Upper lobe of left lung (tissue), 6 donors: ENCODE results near the gene LNX1. TPM values are rescaled to one million over a fixed set of nuclear protein-coding genes. Genes with fewer than 3 reads are reported as not detected.

Source experiments
- ATAC-seq, 2 donors: fragments of 200-7000 bp; cut with Tn5 transposase; one replicate each; pipeline ENCODE4 v1.9.1; 2022; ENCODE audit warnings: mild to moderate bottlenecking in 2 of 2, moderate library complexity in 2 of 2; ENCODE audit not compliant: low FRiP score in 2 of 2
- DNase-seq, 2 donors: peaks; one replicate each; pipeline ENCODE4 v3.0.0-alpha.2; 2019 to 2020
- H3K27ac ChIP-seq, 4 donors: fragments of 200-600 bp; sonication (generic); one replicate each; pipeline ENCODE4 v1.5.1; 2016 to 2019
- H3K27me3 ChIP-seq, 4 donors: fragments of 200-600 bp; sonication (generic); one replicate each; pipeline ENCODE4 v1.5.1; 2017 to 2019
- H3K36me3 ChIP-seq, 4 donors: fragments of 200-600 bp; sonication (generic); one replicate each; pipeline ENCODE4 v1.5.1; 2016 to 2019
- H3K4me1 ChIP-seq, 4 donors: fragments of 200-600 bp; sonication (generic); one replicate each; pipeline ENCODE4 v1.5.1; 2018 to 2019
- H3K4me3 ChIP-seq, 4 donors: fragments of 200-600 bp; sonication (generic); one replicate each; pipeline ENCODE4 v1.5.1; 2017 to 2019; ENCODE audit warnings: mild to moderate bottlenecking in 2 of 4, moderate library complexity in 1 of 4
- H3K9me3 ChIP-seq, 4 donors: fragments of 200-600 bp; sonication (generic); one replicate each; pipeline ENCODE4 v1.5.1; 2018 to 2019
- EP300 ChIP-seq, 4 donors: sonication (generic); formaldehyde crosslinking; IDR thresholded peaks; one replicate each; pipeline ENCODE4 v1.5.1; 2017; ENCODE audit warnings: antibody characterized with exemption in 4 of 4, control low read depth in 2 of 4
- POLR2A ChIP-seq, 4 donors: fragments of 450-650 bp; IDR thresholded peaks; one replicate each; pipeline ENCODE4 v1.5.1; 2016 to 2017; ENCODE audit warnings: antibody characterized with exemption in 4 of 4, mild to moderate bottlenecking in 2 of 4
- POLR2AphosphoS5 ChIP-seq, 2 donors: sonication (generic); formaldehyde crosslinking; IDR thresholded peaks; one replicate each; pipeline ENCODE4 v1.5.1; 2017; ENCODE audit warnings: antibody characterized with exemption in 2 of 2
- WGBS, 2 donors: methylation state at CpG; one replicate each; pipeline ENCODE4 v1.1.5; 2017 to 2018; 5-methylcytosine and 5-hydroxymethylcytosine counted together
- total RNA-seq, 6 donors: library from RNA; depleted of rRNA in 4 of 6; stranded (reverse); fragments of >200 nt in 4 of 6; gene quantifications; one replicate each; pipeline versions ENCODE4 v1.1.0 to v1.2.1, GENCODE V29; 2016 to 2021
- TF ChIP-seq, protein P1 (sequence below), 6 experiments: fragments of 450-650 bp in 4 of 6; fragments of 200-600 bp in 2 of 6; sonication (generic) in 2 of 6; IDR thresholded peaks; one replicate each; pipeline ENCODE4 v1.5.1; 2016 to 2019; ENCODE audit warnings: antibody characterized with exemption in 6 of 6
- donor health status: DM: no; HTN: no; CAD: no; lungs with moderate emphysema.
- donor health status: DM: no; HTN: yes; CAD: no; lungs with severe emphysema.

LNX1 gene
- total RNA-seq, 6 donors from 2014 or later, result 2.7 to 7.3 (median 4.3) TPM

DNA sequence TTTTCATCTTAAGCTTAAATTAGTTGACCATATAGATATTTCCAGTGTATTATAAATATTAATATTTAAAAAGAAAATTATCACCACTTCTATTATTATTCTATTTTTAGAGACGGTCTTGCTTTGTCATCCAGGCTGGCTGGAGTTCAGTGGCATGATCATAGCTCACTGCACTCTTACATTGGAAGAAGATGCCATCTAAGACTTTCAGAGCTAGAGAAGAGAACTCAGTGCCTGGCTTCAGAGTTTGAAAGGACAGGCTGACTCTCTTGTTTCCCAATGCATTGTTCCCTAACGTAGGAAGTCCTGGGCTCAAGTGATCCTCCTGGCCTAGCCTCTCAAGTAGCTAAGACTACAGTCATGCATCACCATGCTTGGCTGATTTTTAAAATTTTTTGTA is 137.9 kb downstream of the LNX1 start:
- no peak for ATAC-seq
- no peaks in the 10 kb centered on the region for H3K4me1 ChIP-seq
- no peak for DNase-seq
- H3K27ac ChIP-seq, result no peak overlapping the region
- no peaks in the 10 kb centered on the region for H3K27me3 ChIP-seq
- H3K4me3 ChIP-seq, result no peak overlapping the region
- TF ChIP-seq POLR2AphosphoS5 (IDR thresholded peaks at IDR 0.05), result no peak
- no peak for TF ChIP-seq POLR2A (IDR thresholded peaks at IDR 0.05)
- no peak for TF ChIP-seq EP300 (IDR thresholded peaks at IDR 0.05)
- TF ChIP-seq, protein P1, sequence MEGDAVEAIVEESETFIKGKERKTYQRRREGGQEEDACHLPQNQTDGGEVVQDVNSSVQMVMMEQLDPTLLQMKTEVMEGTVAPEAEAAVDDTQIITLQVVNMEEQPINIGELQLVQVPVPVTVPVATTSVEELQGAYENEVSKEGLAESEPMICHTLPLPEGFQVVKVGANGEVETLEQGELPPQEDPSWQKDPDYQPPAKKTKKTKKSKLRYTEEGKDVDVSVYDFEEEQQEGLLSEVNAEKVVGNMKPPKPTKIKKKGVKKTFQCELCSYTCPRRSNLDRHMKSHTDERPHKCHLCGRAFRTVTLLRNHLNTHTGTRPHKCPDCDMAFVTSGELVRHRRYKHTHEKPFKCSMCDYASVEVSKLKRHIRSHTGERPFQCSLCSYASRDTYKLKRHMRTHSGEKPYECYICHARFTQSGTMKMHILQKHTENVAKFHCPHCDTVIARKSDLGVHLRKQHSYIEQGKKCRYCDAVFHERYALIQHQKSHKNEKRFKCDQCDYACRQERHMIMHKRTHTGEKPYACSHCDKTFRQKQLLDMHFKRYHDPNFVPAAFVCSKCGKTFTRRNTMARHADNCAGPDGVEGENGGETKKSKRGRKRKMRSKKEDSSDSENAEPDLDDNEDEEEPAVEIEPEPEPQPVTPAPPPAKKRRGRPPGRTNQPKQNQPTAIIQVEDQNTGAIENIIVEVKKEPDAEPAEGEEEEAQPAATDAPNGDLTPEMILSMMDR (IDR thresholded peaks at IDR 0.05), result no peak
- no peaks in the 10 kb centered on the region for H3K9me3 ChIP-seq
- 86 to 90% methylated on average over 2 of the region's 2 CpGs for WGBS, 2 donors
- H3K36me3 ChIP-seq, result peaks cover 0 to 41% (median 16%) of the 10 kb centered on the region in 4 donors

DNA sequence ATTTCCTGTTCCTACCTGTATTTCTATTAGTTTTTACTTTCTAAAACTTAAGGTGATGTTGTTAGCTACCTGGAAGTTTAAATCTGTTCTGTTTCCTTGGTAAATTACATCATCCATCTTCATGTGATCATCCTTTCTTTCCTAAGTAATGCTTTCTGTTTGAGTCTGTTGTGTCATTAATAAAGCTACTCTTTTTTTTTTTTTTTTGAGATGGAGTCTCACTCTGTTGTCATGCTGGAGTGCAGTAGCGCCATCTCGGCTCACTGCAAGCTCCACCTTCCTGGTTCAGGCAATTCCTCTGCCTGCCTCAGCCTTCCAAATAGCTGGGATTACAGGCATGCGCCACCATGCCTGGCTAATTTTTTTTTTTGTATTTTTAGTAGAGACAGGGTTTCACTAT is 140.5 kb downstream of the LNX1 start:
- ATAC-seq, result no peak
- WGBS, 2 donors, result 94 to 95% methylated on average over 3 of the region's 3 CpGs
- Histone ChIP-seq H3K36me3 (peaks cover 0 to 44% (median 16%) of the 10 kb centered on the region in 4 donors), H3K9me3 (no peaks in the 10 kb centered on the region), H3K4me3 (no peak overlapping the region), H3K27ac (no peak overlapping the region), H3K4me1 (no peaks in the 10 kb centered on the region), H3K27me3 (no peaks in the 10 kb centered on the region)
- TF ChIP-seq EP300 (IDR thresholded peaks at IDR 0.05) (no peak), POLR2A (IDR thresholded peaks at IDR 0.05) (no peak), POLR2AphosphoS5 (IDR thresholded peaks at IDR 0.05) (no peak)
- TF ChIP-seq, protein P1 (IDR thresholded peaks at IDR 0.05), result no peak
- no peak for DNase-seq

DNA sequence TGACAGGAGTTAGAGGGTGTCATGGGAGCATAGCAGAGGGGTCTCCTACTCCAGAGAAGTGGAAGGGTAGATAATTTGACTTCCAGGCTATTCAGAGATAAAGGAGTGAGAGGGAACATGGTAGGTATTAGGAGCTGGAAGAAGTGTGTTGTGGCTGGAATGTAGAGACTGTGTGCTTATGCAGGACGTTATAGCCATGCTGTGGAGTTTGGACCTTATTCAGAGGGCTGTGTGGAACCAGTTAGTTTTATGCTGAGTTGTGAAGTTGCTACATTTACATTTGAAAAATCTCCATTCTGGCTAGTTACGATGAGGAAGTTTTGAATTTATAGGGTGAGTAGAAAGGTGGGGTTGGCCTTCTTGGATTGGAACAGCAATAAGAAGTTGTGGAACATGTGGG is 146.3 kb downstream of the LNX1 start:
- TF ChIP-seq POLR2A (IDR thresholded peaks at IDR 0.05), result no peak
- TF ChIP-seq EP300 (IDR thresholded peaks at IDR 0.05), result no peak
- TF ChIP-seq, protein P1 (IDR thresholded peaks at IDR 0.05), result no peak
- no peak for TF ChIP-seq POLR2AphosphoS5 (IDR thresholded peaks at IDR 0.05)
- H3K36me3 ChIP-seq, result peaks cover 6 to 44% (median 10%) of the 10 kb centered on the region in 4 donors
- no peak overlapping the region for H3K27ac ChIP-seq
- WGBS, 2 donors, result 95 to 100% methylated on average over 2 of the region's 2 CpGs
- no peaks in the 10 kb centered on the region for H3K4me1 ChIP-seq
- H3K4me3 ChIP-seq, result no peak overlapping the region
- H3K27me3 ChIP-seq, result no peaks in the 10 kb centered on the region
- DNase-seq, result no peak
- ATAC-seq, result no peak
- no peaks in the 10 kb centered on the region for H3K9me3 ChIP-seq

DNA sequence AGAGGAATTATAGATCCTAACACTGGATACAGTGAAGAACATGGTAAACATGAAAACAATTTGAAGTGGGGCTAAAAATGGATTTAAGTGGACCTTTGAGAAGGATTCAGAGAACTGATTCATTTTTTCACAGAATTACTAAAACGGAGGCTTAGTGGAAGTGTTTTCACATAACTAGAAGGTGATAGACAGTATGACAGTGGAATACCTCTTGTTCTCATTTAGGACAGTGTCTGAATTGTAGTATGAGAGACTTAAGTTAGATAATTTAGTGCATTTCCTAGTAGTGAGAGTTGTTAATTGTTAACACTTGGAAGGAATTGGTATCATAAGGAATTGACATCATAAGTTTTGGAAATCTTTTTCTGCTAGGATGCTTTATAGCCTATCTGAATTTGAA is 149.7 kb downstream of the LNX1 start:
- Histone ChIP-seq H3K9me3 (no peaks in the 10 kb centered on the region), H3K36me3 (peaks cover 6 to 47% (median 10%) of the 10 kb centered on the region in 4 donors), H3K27ac (no peak overlapping the region), H3K27me3 (no peaks in the 10 kb centered on the region), H3K4me1 (no peaks in the 10 kb centered on the region), H3K4me3 (no peak overlapping the region)
- ATAC-seq, result no peak
- 58 to 69% methylated on average over 1 of the region's 1 CpG for WGBS, 2 donors
- DNase-seq, result no peak
- TF ChIP-seq, protein P1 (IDR thresholded peaks at IDR 0.05), result no peak
- TF ChIP-seq POLR2AphosphoS5 (IDR thresholded peaks at IDR 0.05) (no peak), EP300 (IDR thresholded peaks at IDR 0.05) (no peak), POLR2A (IDR thresholded peaks at IDR 0.05) (no peak)

DNA sequence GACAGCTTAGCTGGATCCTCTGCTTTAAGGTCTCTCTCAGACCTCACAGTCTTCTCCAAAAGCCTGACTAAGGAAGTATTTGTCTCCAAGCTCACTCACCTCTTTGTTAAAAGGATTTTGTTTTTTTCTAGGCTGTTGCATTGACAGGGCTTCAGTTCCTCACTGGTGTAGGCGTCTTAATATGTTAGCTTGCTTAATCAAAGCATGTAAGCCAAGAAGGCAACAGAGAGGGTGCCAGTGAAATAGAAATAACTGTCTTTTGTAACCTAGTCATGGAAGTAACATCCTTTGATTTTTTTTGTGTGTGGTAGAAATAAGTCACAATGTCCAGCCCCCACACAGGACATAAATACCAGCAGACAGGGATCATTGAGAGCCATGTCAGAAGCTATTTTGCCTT is 155.0 kb downstream of the LNX1 start:
- ATAC-seq, result no peak
- H3K27ac ChIP-seq, result no peak overlapping the region
- no peak for DNase-seq
- H3K27me3 ChIP-seq, result no peaks in the 10 kb centered on the region
- H3K9me3 ChIP-seq, result no peaks in the 10 kb centered on the region
- 82 to 90% methylated on average over 1 of the region's 1 CpG for WGBS, 2 donors
- TF ChIP-seq POLR2AphosphoS5 (IDR thresholded peaks at IDR 0.05) (no peak), POLR2A (IDR thresholded peaks at IDR 0.05) (no peak), EP300 (IDR thresholded peaks at IDR 0.05) (no peak)
- TF ChIP-seq, protein P1 (IDR thresholded peaks at IDR 0.05), result no peak
- no peak overlapping the region for H3K4me3 ChIP-seq
- peaks cover 0 to 34% (median 0%) of the 10 kb centered on the region in 4 donors for H3K36me3 ChIP-seq
- H3K4me1 ChIP-seq, result no peaks in the 10 kb centered on the region
